Activated CD8-positive, alpha-beta T cell treated with anti-CD3 and anti-CD28 coated beads for 36 hours (primary cell): ENCODE results near the gene EYS. TPM values are rescaled to one million over a fixed set of nuclear protein-coding genes. Genes with fewer than 3 reads are reported as not detected.
"Not testable (repeated sequence)": the region's sequence is repeated elsewhere in the genome, so short reads cannot be mapped to it uniquely, and the experiment has no call there.

Source experiments
- ATAC-seq: fragments of 200-7000 bp; cut with Tn5 transposase; one replicate; pipeline ENCODE4 v1.10.0; 2021; ENCODE audit warnings: mild to moderate bottlenecking, moderate library complexity
- CTCF ChIA-PET: fragments of 350-600 bp; sonication (Branson Sonifier 250); formaldehyde crosslinking; loops from one replicate; lab custom pipeline; 2021; ENCODE audit warnings: antibody characterized with exemption; lab: Charles Lee
- POLR2A ChIA-PET: fragments of 350-600 bp; sonication (Branson Sonifier 250); formaldehyde crosslinking; loops from one replicate; lab custom pipeline; 2021; ENCODE audit warnings: antibody characterized with exemption; lab: Charles Lee
- DNase-seq: peaks from one replicate; pipeline ENCODE4 v3.0.0-alpha.2; 2020
- H3K27ac Mint-ChIP-seq: one replicate; pipeline ENCODE4 v1.8.0; 2021; ENCODE audit warnings: mild to moderate bottlenecking, mixed read lengths
- H3K27me3 Mint-ChIP-seq: one replicate; pipeline ENCODE4 v1.8.0; 2021; ENCODE audit warnings: mixed read lengths
- H3K36me3 Mint-ChIP-seq: one replicate; pipeline ENCODE4 v1.8.0; 2021; ENCODE audit warnings: low read depth, mixed read lengths
- H3K4me1 Mint-ChIP-seq: one replicate; pipeline ENCODE4 v1.8.0; 2021; ENCODE audit warnings: low read depth, mixed read lengths
- H3K4me3 Mint-ChIP-seq: one replicate; pipeline ENCODE4 v1.8.0; 2021; ENCODE audit warnings: mild to moderate bottlenecking, moderate library complexity, mixed read lengths
- H3K9me3 Mint-ChIP-seq: one replicate; pipeline ENCODE4 v1.8.0; 2021; ENCODE audit warnings: mixed read lengths
- intact Hi-C: fragments of 100-400 bp; cut with micrococcal nuclease; formaldehyde crosslinking; loops from one replicate; pipeline ENCODE4 v1.10.0; 2022
- total RNA-seq, 2 experiments: library from RNA; stranded (reverse); gene quantifications; one replicate each; pipeline ENCODE4 v1.2.3, GENCODE V29; 2021
- TF ChIP-seq, protein P1 (sequence below): fragments of 200-600 bp; IDR thresholded peaks from one replicate; pipeline ENCODE4 v1.8.0; 2022; ENCODE audit warnings: antibody characterized with exemption, mild to moderate bottlenecking

Gene EYS
- total RNA-seq, 2 experiments from 2014 or later = not detected

DNA sequence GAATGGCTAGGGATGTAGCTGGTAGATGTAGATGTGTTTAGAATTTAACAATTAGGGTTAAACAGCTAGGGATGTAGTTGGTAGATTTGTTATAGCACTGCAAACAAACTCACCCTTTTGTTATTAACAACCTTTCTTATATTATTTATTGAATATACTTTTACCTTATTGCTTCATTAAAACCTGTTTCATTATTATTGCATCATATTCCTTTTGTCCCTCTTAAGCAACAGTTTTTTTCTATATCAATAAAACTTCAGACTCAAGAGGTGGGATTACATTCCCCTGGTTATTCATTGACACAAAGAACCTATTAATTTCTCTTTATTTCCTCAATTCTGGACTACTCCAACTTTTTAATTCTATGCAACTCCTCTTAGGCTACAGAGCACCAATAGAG lies 661.2 kb downstream of the EYS start:
- H3K27me3 Mint-ChIP-seq = no peaks in the 10 kb centered on the region
- POLR2A ChIA-PET = no interaction called here
- H3K27ac Mint-ChIP-seq = no peak overlapping the region
- H3K4me3 Mint-ChIP-seq = no peak overlapping the region
- intact Hi-C loops = no loop called here
- no peaks in the 10 kb centered on the region for H3K4me1 Mint-ChIP-seq
- CTCF ChIA-PET = no interaction called here
- ATAC-seq (no peak), DNase-seq (no peak)
- TF ChIP-seq, protein P1, sequence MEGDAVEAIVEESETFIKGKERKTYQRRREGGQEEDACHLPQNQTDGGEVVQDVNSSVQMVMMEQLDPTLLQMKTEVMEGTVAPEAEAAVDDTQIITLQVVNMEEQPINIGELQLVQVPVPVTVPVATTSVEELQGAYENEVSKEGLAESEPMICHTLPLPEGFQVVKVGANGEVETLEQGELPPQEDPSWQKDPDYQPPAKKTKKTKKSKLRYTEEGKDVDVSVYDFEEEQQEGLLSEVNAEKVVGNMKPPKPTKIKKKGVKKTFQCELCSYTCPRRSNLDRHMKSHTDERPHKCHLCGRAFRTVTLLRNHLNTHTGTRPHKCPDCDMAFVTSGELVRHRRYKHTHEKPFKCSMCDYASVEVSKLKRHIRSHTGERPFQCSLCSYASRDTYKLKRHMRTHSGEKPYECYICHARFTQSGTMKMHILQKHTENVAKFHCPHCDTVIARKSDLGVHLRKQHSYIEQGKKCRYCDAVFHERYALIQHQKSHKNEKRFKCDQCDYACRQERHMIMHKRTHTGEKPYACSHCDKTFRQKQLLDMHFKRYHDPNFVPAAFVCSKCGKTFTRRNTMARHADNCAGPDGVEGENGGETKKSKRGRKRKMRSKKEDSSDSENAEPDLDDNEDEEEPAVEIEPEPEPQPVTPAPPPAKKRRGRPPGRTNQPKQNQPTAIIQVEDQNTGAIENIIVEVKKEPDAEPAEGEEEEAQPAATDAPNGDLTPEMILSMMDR = no peak
- H3K9me3 Mint-ChIP-seq = peaks cover 8% of the 10 kb centered on the region
- H3K36me3 Mint-ChIP-seq = no peaks in the 10 kb centered on the region

DNA sequence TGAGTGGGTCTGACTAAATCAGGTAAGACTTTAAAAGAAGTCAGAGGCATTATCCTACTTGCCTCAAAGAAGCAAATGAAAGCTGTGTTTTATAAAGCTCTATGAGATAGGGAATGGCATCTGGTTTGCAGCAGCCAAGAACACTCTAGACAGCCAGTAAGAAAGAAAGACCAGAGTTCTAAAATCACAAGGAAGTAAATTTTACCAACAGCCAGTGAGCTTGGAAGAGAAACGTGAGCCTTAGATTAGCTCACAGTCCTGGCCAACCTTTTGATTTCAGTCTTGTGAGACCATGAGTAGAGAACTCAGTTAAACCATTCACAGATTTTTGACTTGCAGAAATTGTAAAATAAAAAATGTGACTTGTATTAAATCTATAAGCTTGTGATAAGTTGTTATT lies 693.0 kb downstream of the EYS start:
- Mint-ChIP-seq H3K27ac (no peak overlapping the region), H3K9me3 (peaks cover 2% of the 10 kb centered on the region), H3K36me3 (no peaks in the 10 kb centered on the region), H3K4me3 (no peak overlapping the region), H3K4me1 (no peaks in the 10 kb centered on the region), H3K27me3 (no peaks in the 10 kb centered on the region)
- no peak for DNase-seq
- intact Hi-C loops = no loop called here
- ATAC-seq = no peak
- TF ChIP-seq, protein P1 = no peak
- ChIA-PET CTCF (no interaction called here), POLR2A (interaction anchor here (0.8 kb wide), 1 partner anchor 14 kb away, joined by 3 read pairs; no protein-coding TSS in a partner anchor)

DNA sequence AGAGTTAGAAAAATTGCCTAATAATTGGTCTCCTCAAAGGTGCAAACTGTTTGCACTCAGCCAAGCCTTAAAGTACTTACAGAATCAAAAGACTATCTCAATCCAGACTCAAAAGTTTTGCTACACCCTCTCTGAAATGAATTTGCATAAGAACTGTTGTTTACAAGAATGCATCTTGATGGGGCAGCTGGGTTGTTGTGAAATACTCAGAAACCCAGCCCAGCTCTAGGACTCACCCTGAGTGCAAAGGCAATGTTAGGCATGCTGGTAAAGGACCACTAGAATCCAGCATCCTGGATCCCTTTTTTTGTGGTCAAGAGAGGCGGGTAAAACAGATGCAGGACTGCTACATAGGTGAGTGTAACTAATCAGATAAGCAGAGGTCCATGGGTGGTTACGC lies 700.2 kb downstream of the EYS start:
- no peak for ATAC-seq
- POLR2A ChIA-PET = no interaction called here

DNA sequence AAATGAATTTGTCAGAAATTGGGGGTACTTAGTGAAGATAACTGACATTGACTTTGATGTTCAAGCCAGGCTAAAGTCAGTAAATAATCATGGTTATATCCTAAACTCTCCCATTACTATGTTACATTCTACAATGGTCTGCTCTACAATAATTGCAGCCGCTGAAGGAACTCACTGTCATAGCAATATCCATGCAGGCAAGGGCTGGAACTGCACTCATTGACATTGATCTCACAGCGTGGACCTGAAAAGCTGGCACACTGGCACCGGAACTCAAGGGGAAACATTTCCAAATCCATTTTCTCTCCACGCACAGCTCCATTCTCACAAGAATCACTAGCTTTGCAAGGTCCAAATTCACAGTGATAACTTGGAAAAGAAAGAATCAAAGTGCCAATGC lies 702.7 kb downstream of the EYS start:
- no peaks in the 10 kb centered on the region for H3K36me3 Mint-ChIP-seq
- no peak for ATAC-seq
- ChIA-PET CTCF (no interaction called here), POLR2A (no interaction called here)
- no peaks in the 10 kb centered on the region for H3K4me1 Mint-ChIP-seq
- no peaks in the 10 kb centered on the region for H3K27me3 Mint-ChIP-seq
- H3K9me3 Mint-ChIP-seq = peaks cover 5% of the 10 kb centered on the region
- TF ChIP-seq, protein P1 = no peak
- DNase-seq = no peak
- no peak overlapping the region for H3K27ac Mint-ChIP-seq
- H3K4me3 Mint-ChIP-seq = no peak overlapping the region
- intact Hi-C loops = no loop called here

More for the DNA sequence above, 700.2 kb downstream of the EYS start:
- Mint-ChIP-seq H3K27me3 (no peaks in the 10 kb centered on the region), H3K36me3 (no peaks in the 10 kb centered on the region), H3K9me3 (peaks cover 5% of the 10 kb centered on the region), H3K4me1 (no peaks in the 10 kb centered on the region), H3K27ac (no peak overlapping the region), H3K4me3 (no peak overlapping the region)
- no peak for DNase-seq
- intact Hi-C loops = no loop called here
- CTCF ChIA-PET = no interaction called here
- TF ChIP-seq, protein P1 = no peak

DNA sequence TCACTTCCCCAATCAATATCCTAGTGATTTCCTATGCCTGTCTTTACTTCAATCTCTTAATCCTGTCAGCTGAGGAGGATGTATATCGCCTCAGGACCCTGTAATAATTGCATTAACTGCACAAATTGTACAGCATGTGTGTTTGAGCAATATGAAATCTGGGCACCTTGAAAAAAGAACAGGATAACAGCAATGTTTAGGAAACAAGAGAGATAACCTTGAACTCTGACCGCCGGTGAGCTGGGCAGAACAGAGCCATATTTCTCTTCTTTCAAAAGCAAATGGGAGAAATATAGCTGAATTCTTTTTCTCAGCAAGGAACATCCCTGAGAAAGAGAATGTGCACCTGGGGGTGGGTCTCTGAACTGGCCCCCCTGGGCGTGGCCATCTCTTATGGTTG lies 704.1 kb downstream of the EYS start:
- ATAC-seq, H3K27me3 Mint-ChIP-seq, H3K4me3 Mint-ChIP-seq, H3K36me3 Mint-ChIP-seq, H3K27ac Mint-ChIP-seq, H3K4me1 Mint-ChIP-seq, DNase-seq, CTCF ChIA-PET, POLR2A ChIA-PET, intact Hi-C loops, H3K9me3 Mint-ChIP-seq: not testable (repeated sequence)

DNA sequence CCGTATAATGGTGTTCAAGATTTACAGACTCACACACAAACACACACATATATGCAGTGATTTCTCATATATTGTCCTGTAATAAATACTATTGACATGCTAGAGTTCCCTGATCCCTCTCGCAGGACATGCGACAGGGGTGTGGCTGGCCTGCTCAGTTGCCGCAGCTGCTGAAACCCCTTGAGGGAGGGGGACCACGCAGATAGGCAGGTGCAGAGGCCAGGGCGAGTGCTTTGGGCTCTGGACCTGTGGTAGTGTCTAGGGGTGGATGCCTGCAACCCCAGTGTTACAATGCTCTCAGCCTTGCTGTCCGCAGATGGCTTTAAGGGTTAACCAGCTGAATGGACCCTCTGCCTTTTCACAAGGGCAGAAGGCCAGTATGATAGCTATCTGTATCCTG lies 706.2 kb downstream of the EYS start:
- Mint-ChIP-seq H3K4me1 (no peaks in the 10 kb centered on the region), H3K9me3 (peaks cover 3% of the 10 kb centered on the region), H3K36me3 (no peaks in the 10 kb centered on the region), H3K27me3 (no peaks in the 10 kb centered on the region), H3K4me3 (no peak overlapping the region), H3K27ac (no peak overlapping the region)
- no peak for ATAC-seq
- POLR2A ChIA-PET = no interaction called here
- CTCF ChIA-PET = no interaction called here
- TF ChIP-seq, protein P1 = no peak
- intact Hi-C loops = no loop called here
- no peak for DNase-seq
